Fibroblast of villous mesenchyme (primary cell): Measurements from ENCODE around the gene SNAPC2. TPM values are rescaled to one million over a fixed set of nuclear protein-coding genes. Genes with fewer than 3 reads are reported as not detected.

Experiments used
- DNase-seq: peaks from one replicate; pipeline ENCODE4 v3.0.0-alpha.2; 2010; ENCODE audit warnings: low read depth
- H3K4me3 ChIP-seq: 2 replicates; pipeline ENCODE4 v1.5.1; 2011; ENCODE audit warnings: low read depth, mild to moderate bottlenecking, low read length
- CTCF ChIP-seq: IDR thresholded peaks from 2 replicates; pipeline ENCODE4 v1.5.1; 2012; ENCODE audit warnings: low read depth, mild to moderate bottlenecking, low read length; ENCODE audit not compliant: insufficient read depth
- total RNA-seq: library from RNA; depleted of rRNA; stranded (reverse); fragments of >200 nt; gene quantifications from 2 replicates; pipeline ENCODE4 v1.2.3, GENCODE V29; 2012

Gene SNAPC2
- total RNA-seq, 1 donor, result 17.7 TPM

GRCh38 chr19:7961920-7962626 is 41.9 kb downstream of the SNAPC2 start:
- no peak for DNase-seq
- no peak overlapping the region for H3K4me3 ChIP-seq
- no peak for TF ChIP-seq CTCF

GRCh38 chr19:7962644-7963268 is 42.6 kb downstream of the SNAPC2 start:
- no peak for TF ChIP-seq CTCF
- no peak for DNase-seq
- H3K4me3 ChIP-seq, result no peak overlapping the region

- no peak for TF ChIP-seq CTCF
- no peak for DNase-seq
- no peak overlapping the region for H3K4me3 ChIP-seq
Observed at GRCh38 chr19:7963566-7963965, 43.4 kb downstream of the SNAPC2 start.

GRCh38 chr19:7965259-7965841 is 45.2 kb downstream of the SNAPC2 start:
- no peak overlapping the region for H3K4me3 ChIP-seq
- TF ChIP-seq CTCF, result no peak
- no peak for DNase-seq

- no peak for DNase-seq
- TF ChIP-seq CTCF, result no peak
- H3K4me3 ChIP-seq, result no peak overlapping the region
Observed at GRCh38 chr19:7965921-7966665, 46.0 kb downstream of the SNAPC2 start.

- no peak for DNase-seq
- H3K4me3 ChIP-seq, result no peak overlapping the region
- no peak for TF ChIP-seq CTCF
Observed at GRCh38 chr19:7968008-7968795, 48.1 kb downstream of the SNAPC2 start.
